Neural progenitor cell (in vitro differentiated cells): ENCODE results near the gene SLC16A13. TPM values are rescaled to one million over a fixed set of nuclear protein-coding genes. Genes with fewer than 3 reads are reported as not detected.

Experiments used
- DNase-seq: peaks from one replicate; pipeline ENCODE4 v3.0.0-alpha.2; 2016; ENCODE audit warnings: low spot score
- H2AFZ ChIP-seq: fragments of 200-600 bp; sonication (generic); replicated peaks from 2 replicates; pipeline ENCODE4 v1.6.1; 2016; ENCODE audit warnings: antibody characterized with exemption
- H3F3A ChIP-seq: fragments of 200-600 bp; sonication (generic); 2 replicates; pipeline ENCODE4 v1.6.1; 2016; ENCODE audit warnings: antibody characterized with exemption, low read depth
- H3K27ac ChIP-seq: fragments of 200-600 bp; sonication (generic); 2 replicates; pipeline ENCODE4 v1.5.1; 2016; ENCODE audit warnings: mild to moderate bottlenecking
- H3K27me3 ChIP-seq: fragments of 200-600 bp; sonication (generic); 2 replicates; pipeline ENCODE4 v1.6.1; 2016; ENCODE audit warnings: mild to moderate bottlenecking, moderate library complexity
- H3K36me3 ChIP-seq: fragments of 200-600 bp; sonication (generic); 2 replicates; pipeline ENCODE4 v1.5.1; 2016
- H3K4me1 ChIP-seq: fragments of 200-600 bp; sonication (generic); 2 replicates; pipeline ENCODE4 v1.6.1; 2016; ENCODE audit warnings: mixed run types
- H3K4me2 ChIP-seq: fragments of 200-600 bp; sonication (generic); 2 replicates; pipeline ENCODE4 v1.6.1; 2016
- H3K4me3 ChIP-seq: fragments of 200-600 bp; sonication (generic); 2 replicates; pipeline ENCODE4 v1.5.1; 2016
- H3K79me2 ChIP-seq: fragments of 200-600 bp; sonication (generic); 2 replicates; pipeline ENCODE4 v1.6.1; 2016; ENCODE audit warnings: low read depth
- H3K9ac ChIP-seq: fragments of 200-600 bp; sonication (generic); 2 replicates; pipeline ENCODE4 v1.6.1; 2016
- H3K9me3 ChIP-seq: fragments of 200-600 bp; sonication (generic); 2 replicates; pipeline ENCODE4 v1.5.1; 2016; ENCODE audit warnings: low read depth
- H4K20me1 ChIP-seq: fragments of 200-600 bp; sonication (generic); 2 replicates; pipeline ENCODE4 v1.6.1; 2016; ENCODE audit warnings: low read depth
- H3K27ac Mint-ChIP-seq: 3 replicates; pipeline ENCODE4 v1.8.0; 2021; ENCODE audit warnings: mixed read lengths
- H3K27me3 Mint-ChIP-seq: 2 replicates; pipeline ENCODE4 v1.8.0; 2022; ENCODE audit warnings: low read depth, mild to moderate bottlenecking, inconsistent platforms, moderate library complexity, mixed read lengths; ENCODE audit not compliant: insufficient read depth
- H3K36me3 Mint-ChIP-seq: 3 replicates; pipeline ENCODE4 v1.8.0; 2021; ENCODE audit warnings: mixed read lengths
- H3K4me1 Mint-ChIP-seq: 3 replicates; pipeline ENCODE4 v1.8.0; 2021; ENCODE audit warnings: mixed read lengths
- H3K4me3 Mint-ChIP-seq: 3 replicates; pipeline ENCODE4 v1.8.0; 2021; ENCODE audit warnings: mild to moderate bottlenecking, moderate library complexity, mixed read lengths
- H3K9me3 Mint-ChIP-seq: 3 replicates; pipeline ENCODE4 v1.8.0; 2020; ENCODE audit warnings: mixed read lengths
- EZH2 ChIP-seq: fragments of 200-600 bp; sonication (generic); IDR thresholded peaks from 2 replicates; pipeline ENCODE4 v1.6.1; 2017; ENCODE audit warnings: antibody characterized with exemption, mild to moderate bottlenecking, moderate library complexity
- EZH2phosphoT487 ChIP-seq: fragments of 200-600 bp; sonication (generic); IDR thresholded peaks from 2 replicates; pipeline ENCODE4 v1.6.1; 2017; ENCODE audit warnings: antibody characterized with exemption
- total RNA-seq: library from RNA; depleted of rRNA; stranded (reverse); fragments of >200 nt; gene quantifications from 2 replicates; pipeline ENCODE4 v1.2.3, GENCODE V29; 2015; ENCODE audit warnings: low replicate concordance
- TF ChIP-seq, protein P1 (sequence below): fragments of 200-600 bp; sonication (generic); IDR thresholded peaks from 2 replicates; pipeline ENCODE4 v1.5.1; 2017; ENCODE audit warnings: antibody characterized with exemption, mild to moderate bottlenecking

Gene SLC16A13
- total RNA-seq, 1 donor from 2014 or later: not detected

GRCh38 chr17:7014995-7015958 is 20.5 kb upstream of the SLC16A13 start:
- peak overlapping the region; percentile 91 for H3K4me3 Mint-ChIP-seq
- peaks cover 71% of the 10 kb centered on the region for H3K4me1 Mint-ChIP-seq
- H3F3A ChIP-seq: peaks cover 25% of the 10 kb centered on the region
- H3K9me3 Mint-ChIP-seq: no peaks in the 10 kb centered on the region
- DNase-seq: peak; percentile 21
- H3K27ac ChIP-seq: peak overlapping the region; percentile 42
- peaks cover 18% of the 10 kb centered on the region for H3K4me1 ChIP-seq
- no peaks in the 10 kb centered on the region for H3K36me3 ChIP-seq
- H3K36me3 Mint-ChIP-seq: peaks cover 2% of the 10 kb centered on the region
- no peaks in the 10 kb centered on the region for H3K9me3 ChIP-seq
- peak overlapping the region; percentile 40 for H3K9ac ChIP-seq
- peak overlapping the region; percentile 71 for H2AFZ ChIP-seq
- TF ChIP-seq, protein P1, sequence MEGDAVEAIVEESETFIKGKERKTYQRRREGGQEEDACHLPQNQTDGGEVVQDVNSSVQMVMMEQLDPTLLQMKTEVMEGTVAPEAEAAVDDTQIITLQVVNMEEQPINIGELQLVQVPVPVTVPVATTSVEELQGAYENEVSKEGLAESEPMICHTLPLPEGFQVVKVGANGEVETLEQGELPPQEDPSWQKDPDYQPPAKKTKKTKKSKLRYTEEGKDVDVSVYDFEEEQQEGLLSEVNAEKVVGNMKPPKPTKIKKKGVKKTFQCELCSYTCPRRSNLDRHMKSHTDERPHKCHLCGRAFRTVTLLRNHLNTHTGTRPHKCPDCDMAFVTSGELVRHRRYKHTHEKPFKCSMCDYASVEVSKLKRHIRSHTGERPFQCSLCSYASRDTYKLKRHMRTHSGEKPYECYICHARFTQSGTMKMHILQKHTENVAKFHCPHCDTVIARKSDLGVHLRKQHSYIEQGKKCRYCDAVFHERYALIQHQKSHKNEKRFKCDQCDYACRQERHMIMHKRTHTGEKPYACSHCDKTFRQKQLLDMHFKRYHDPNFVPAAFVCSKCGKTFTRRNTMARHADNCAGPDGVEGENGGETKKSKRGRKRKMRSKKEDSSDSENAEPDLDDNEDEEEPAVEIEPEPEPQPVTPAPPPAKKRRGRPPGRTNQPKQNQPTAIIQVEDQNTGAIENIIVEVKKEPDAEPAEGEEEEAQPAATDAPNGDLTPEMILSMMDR: peak; percentile 1
- TF ChIP-seq EZH2phosphoT487 (no peak), EZH2 (no peak)
- H4K20me1 ChIP-seq: no peaks in the 10 kb centered on the region
- peaks cover 38% of the 10 kb centered on the region for H3K79me2 ChIP-seq
- peaks cover 5% of the 10 kb centered on the region for H3K27me3 Mint-ChIP-seq
- peaks cover 2% of the 10 kb centered on the region for H3K27me3 ChIP-seq
- H3K4me2 ChIP-seq: peak overlapping the region; percentile 99
- H3K4me3 ChIP-seq: peak overlapping the region; percentile 100
- H3K27ac Mint-ChIP-seq: peak overlapping the region; percentile 78

DNA sequence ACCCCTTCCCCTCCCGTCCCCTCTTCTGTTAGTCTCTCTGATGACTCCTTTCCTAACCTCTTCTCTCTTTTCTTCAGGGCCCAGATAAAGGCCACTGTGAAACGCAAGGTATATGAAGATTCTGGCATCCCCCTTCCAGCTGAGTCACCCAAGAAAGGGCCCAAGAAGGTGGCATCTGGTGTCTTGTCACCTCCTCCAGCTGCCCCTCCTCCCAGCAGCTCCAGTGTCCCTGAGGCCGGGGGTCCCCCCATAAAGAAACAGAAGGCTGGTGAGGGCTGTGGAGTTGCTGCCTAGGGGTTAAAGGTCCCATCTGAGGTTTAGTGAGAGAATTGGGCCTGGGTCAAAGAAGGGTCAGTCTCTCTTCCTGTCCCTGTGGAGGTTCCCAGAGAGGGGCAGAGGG is 19.4 kb upstream of the SLC16A13 start:
- peaks cover 36% of the 10 kb centered on the region for H3F3A ChIP-seq
- H4K20me1 ChIP-seq: no peaks in the 10 kb centered on the region
- no peak overlapping the region for H2AFZ ChIP-seq
- H3K9ac ChIP-seq: no peak overlapping the region
- H3K4me1 Mint-ChIP-seq: peaks cover 71% of the 10 kb centered on the region
- peaks cover 14% of the 10 kb centered on the region for H3K4me1 ChIP-seq
- H3K4me3 Mint-ChIP-seq: peak overlapping the region; percentile 91
- peaks cover 13% of the 10 kb centered on the region for H3K27me3 ChIP-seq
- no peak overlapping the region for H3K27ac ChIP-seq
- peaks cover 26% of the 10 kb centered on the region for H3K79me2 ChIP-seq
- no peaks in the 10 kb centered on the region for H3K36me3 ChIP-seq
- peaks cover 9% of the 10 kb centered on the region for H3K27me3 Mint-ChIP-seq
- DNase-seq: no peak
- TF ChIP-seq EZH2 (no peak), EZH2phosphoT487 (no peak)
- TF ChIP-seq, protein P1: no peak
- H3K27ac Mint-ChIP-seq: no peak overlapping the region
- H3K36me3 Mint-ChIP-seq: peaks cover 2% of the 10 kb centered on the region
- no peaks in the 10 kb centered on the region for H3K9me3 Mint-ChIP-seq
- H3K4me2 ChIP-seq: no peak overlapping the region
- H3K4me3 ChIP-seq: no peak overlapping the region
- no peaks in the 10 kb centered on the region for H3K9me3 ChIP-seq

DNA sequence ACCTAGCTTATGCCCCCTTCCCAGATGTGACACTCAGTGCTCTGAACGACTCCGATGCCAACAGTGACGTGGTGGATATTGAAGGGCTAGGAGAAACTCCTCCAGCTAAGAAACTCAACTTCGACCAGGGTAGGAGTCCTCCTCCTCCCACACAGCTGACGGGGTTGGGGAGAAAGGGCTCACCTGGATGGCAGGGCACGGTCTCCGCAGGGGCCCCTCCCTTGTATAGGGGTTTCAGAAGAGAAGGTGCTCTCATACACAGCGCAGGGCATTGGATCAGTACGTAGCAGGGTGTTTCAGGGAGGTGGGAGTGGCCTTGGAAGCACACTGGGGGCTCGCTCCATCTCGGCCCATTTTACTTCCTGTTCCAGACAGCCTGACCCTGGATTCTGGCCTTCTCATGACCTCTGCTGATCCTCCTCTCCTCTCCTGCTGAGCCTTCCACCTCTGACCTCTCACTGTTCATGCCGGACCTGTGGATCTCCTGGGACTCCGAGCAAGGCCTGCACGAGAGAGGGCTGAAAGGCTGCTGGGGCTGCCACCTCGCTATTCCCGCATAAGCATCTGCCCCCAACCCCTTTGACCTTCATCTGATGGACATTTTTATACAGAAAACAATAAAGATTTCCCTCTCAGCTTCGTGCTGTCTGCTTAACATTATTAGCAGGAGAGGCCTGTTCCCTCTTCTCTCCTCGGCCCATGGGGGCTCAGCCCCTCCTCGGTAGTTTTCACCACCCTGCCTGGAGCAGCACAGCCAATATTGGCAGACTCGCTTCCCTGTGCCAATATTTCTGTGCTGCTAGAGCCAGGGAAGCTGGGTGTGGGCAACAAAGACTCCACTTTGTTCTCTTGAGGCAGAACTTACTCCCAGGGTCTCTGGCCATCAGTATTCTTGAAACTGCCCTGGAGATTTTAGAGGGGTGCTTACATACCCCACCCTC is 18.7 kb upstream of the SLC16A13 start:
- H3K4me1 ChIP-seq: peaks cover 15% of the 10 kb centered on the region
- H3K79me2 ChIP-seq: peaks cover 19% of the 10 kb centered on the region
- H3K27me3 Mint-ChIP-seq: peaks cover 11% of the 10 kb centered on the region

More for the DNA sequence above, 18.7 kb upstream of the SLC16A13 start:
- peaks cover 21% of the 10 kb centered on the region for H3K27me3 ChIP-seq
- no peak overlapping the region for H3K4me2 ChIP-seq
- no peak overlapping the region for H3K27ac ChIP-seq
- no peak for TF ChIP-seq EZH2
- TF ChIP-seq, protein P1: no peak
- TF ChIP-seq EZH2phosphoT487: no peak
- no peaks in the 10 kb centered on the region for H3K36me3 ChIP-seq
- peaks cover 41% of the 10 kb centered on the region for H3F3A ChIP-seq
- no peak overlapping the region for H3K9ac ChIP-seq
- Mint-ChIP-seq H3K9me3 (no peaks in the 10 kb centered on the region), H3K27ac (no peak overlapping the region), H3K36me3 (peaks cover 2% of the 10 kb centered on the region), H3K4me1 (peaks cover 68% of the 10 kb centered on the region), H3K4me3 (peak overlapping the region; percentile 15)
- H4K20me1 ChIP-seq: no peaks in the 10 kb centered on the region
- H3K9me3 ChIP-seq: no peaks in the 10 kb centered on the region
- no peak overlapping the region for H3K4me3 ChIP-seq
- H2AFZ ChIP-seq: no peak overlapping the region
- no peak for DNase-seq
